Measurements from ENCODE around the gene MORF4L2.

Gene MORF4L2

DNA sequence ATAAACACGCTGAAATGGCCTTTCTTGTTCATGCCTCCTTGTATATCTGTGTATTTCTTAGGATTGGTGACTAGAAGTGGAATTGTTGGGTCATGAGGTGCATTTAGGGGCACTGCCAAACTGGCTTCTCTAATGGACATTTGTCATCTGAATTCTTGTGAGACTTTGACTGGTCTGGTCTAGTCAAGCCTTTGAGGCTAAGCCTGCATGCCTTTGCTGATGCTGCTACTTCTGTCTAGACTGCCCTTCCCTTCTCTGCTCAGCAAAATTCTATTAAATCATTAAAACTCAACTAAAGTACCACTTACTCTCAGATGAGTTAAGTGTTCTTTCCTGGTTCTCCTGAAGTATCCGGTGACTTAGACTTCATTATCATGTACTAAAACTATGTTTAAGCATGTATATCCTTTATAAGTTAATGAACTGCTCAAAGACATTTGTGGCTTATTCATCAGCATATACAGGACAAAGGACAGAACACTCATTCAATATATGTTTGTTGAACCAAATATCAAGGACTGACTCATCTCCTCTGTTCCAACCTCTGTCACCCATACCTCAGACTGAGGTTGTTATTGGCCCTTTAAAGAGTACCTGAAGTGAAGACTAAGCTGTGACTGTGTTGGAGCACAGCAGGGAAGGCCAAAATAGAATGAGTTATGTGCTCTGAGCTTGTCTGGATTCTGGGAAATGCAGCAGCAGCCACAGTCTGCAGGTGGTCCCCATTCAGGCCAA is 48.7 kb downstream of the MORF4L2 start:
- DNase-seq (ENCODE audit: low read depth in 1 of 2, low spot score in 1 of 2): no peak

DNA sequence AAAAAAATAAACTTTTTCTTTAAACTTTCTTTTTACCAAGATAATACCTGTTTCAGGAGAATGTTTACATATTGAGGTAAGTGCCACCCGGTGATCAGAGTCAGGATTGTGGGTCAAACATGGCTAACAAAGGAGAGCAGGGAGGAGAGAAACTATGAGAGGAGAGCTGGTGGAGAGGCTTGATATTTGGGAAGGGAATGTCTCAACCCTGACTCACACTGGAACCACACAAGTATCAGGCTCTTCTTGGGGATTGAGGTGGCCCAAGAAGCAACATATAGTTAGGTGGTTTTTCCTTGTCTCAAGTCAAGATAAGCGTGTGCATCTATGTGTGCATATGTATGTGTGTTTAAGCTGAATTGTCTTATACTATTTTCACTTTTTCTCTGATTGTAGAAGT is 51.1 kb downstream of the MORF4L2 start:
- no peak for DNase-seq (ENCODE audit: low read depth in 1 of 2, low spot score in 1 of 2)

DNA sequence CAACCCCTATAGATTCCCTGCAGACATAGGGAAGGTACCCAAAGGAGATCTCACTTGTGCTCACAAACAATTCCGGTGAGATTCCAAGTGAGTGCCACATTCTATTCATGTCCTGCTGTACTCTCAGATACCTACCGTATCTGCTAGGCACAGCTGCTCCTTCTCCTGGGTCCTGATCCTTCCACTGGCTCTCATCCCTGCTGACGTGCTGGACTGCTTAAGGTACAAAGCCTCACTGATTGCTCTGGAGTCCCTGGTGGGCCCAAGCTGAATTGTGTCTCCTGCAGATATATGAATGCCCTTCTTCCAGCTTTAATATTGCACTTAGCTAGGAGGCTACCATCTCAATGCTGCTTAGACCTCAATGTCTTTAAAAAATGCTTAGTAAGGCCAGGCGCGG is 55.4 kb downstream of the MORF4L2 start:
- no peak for DNase-seq (ENCODE audit: low read depth in 1 of 2, low spot score in 1 of 2)

GRCh38 chrX:103630171-103630511 is 56.4 kb downstream of the MORF4L2 start:
- DNase-seq (ENCODE audit: low read depth in 1 of 2, low spot score in 1 of 2): no peak

GRCh38 chrX:103629318-103630170 is 57.0 kb downstream of the MORF4L2 start:
- DNase-seq (ENCODE audit: low read depth in 1 of 2, low spot score in 1 of 2): no peak

GRCh38 chrX:103628386-103629317 is 57.8 kb downstream of the MORF4L2 start, which contains the start of gene TCEAL1:
Gene TCEAL1, plus strand, starts transcription at chrX:103628975. Its CDS starts 942 bp downstream, at chrX:103629917.
- no peak for DNase-seq (ENCODE audit: low read depth in 1 of 2, low spot score in 1 of 2)

- DNase-seq (ENCODE audit: low read depth in 1 of 2, low spot score in 1 of 2): no peak
These were observed 59.6 kb downstream of the MORF4L2 start for GRCh38 chrX:103626855-103627254.
